GM19240 (cell line): ENCODE results near the gene SERPINA3.

Experiments used
- DNase-seq: peaks from one replicate; pipeline ENCODE4 v3.0.0; 2011; ENCODE audit warnings: low spot score; ENCODE audit not compliant: insufficient read length

Gene SERPINA3

GRCh38 chr14:94654071-94654861, 42.1 kb downstream of the SERPINA3 start:
- no peak for DNase-seq

GRCh38 chr14:94655169-94655710, 43.0 kb downstream of the SERPINA3 start:
- no peak for DNase-seq

DNA sequence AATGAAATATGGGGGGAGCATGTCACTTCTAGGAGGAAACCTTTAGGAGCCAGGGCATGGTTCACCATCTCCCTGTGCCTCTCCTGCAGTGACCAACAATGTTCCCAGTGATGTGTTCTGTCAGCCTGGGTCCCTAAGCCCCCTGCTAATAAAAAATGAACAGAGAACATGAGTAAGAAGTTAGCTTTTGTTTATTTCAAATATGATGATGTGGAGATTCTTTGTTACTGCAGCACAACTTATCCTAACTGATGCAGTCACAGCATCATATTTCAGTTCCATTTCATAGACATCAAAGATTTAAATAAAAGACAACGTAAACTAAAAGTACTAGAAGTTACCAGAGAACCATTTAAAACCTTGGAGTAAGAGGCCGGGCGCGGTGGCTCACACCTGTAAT, 43.9 kb downstream of the SERPINA3 start:
- DNase-seq: no peak

- no peak for DNase-seq
Measured at GRCh38 chr14:94659256-94659655, 47.1 kb downstream of the SERPINA3 start.

DNA sequence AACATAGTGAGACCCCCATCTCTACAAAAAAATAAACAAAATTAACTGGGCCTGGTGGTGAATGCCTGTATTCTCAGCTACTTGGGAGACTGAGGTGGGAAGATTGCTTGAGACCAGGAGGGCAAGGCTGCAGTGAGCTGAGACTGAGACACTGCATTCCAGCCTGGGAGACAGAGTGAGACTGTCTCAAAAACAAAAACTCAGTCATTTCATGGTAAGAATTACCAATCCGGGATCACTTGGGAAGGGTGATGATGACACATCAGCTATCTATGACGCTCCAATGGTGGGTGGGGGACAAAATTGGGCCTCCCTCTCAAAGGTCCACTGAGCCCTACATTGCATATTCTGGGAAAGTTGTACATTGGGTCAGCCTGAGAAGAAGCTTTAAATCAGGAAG, 47.7 kb downstream of the SERPINA3 start:
- no peak for DNase-seq

DNA sequence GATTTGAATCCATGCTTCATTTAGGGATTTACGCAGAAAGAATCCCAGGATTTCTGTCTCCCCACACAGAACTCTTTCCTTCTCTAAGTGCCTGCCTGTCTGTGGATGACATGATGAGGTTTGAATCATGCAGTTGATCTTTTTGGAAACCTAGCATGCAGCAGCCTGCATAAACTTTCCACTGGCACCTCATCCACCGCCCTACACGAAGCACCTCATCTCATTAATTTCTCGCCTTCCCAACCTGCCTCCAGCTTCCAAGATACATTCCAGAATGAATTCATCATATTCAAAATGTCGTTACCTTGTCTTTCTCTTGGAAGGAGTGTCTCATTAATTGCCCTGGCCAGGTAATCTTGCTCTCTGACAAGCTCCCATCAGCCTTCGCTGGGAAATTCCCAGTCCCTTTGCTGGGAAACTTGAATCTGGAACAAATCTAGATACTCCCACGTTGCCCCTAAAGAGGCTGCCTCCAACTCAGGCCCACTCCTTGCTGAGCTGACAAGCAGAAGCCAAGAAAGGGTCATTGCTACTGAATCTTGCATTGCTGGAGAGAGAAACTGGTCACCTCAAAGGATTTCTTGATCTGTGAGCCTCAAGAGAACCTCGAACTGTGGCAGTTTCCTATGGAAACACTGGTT, 48.2 kb downstream of the SERPINA3 start:
- DNase-seq: no peak

GRCh38 chr14:94663538-94663937, 51.3 kb downstream of the SERPINA3 start:
- DNase-seq: no peak

GRCh38 chr14:94663965-94664704, 51.9 kb downstream of the SERPINA3 start:
- no peak for DNase-seq

- DNase-seq: no peak
Measured at GRCh38 chr14:94665121-94665520, 52.9 kb downstream of the SERPINA3 start.

DNA sequence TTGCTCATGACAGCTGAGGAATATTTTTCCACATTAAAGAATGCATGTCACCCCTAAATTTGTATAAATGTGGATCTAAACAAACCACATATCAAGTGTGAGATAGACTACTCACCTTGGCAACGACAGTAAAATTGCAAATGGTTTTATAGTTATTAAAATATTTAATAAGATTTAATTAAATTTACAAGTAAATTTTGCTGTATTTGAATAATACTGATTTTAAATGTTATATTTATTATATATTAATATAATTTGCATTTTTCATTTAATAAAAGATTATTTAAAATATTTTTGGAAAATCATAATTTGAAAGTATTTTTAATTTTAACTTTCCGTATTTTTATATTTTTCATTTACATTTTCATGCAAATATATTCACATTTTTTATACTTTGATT, 53.4 kb downstream of the SERPINA3 start:
- DNase-seq: no peak

- DNase-seq: no peak
Measured at GRCh38 chr14:94670692-94671285, 58.6 kb downstream of the SERPINA3 start.

- no peak for DNase-seq
Measured at GRCh38 chr14:94671870-94672444, 59.8 kb downstream of the SERPINA3 start.

DNA sequence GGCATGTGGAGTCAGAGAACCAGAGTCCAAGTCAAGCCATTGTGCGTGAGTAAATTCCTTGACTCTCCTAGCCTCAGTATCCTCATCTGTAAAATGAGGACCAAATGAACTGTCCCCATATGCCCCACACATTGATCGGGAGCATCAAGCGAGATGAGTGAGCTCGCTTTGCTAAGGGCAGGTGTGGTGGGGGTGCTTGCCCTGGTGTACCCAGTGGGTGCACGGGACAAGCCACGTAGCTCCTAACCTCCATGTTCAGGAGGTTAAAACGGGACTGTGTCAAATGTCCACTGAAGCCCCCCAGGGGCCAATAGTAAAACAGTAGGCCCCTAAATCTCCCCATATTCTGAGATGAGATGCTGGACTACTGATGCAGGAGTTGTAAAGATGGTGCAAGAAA, 60.9 kb downstream of the SERPINA3 start:
- DNase-seq: no peak
